LNCAP (cell line): ENCODE measurements around the gene SPNS3.

Source experiments
- CTCF ChIP-seq: fragments of 450-650 bp; IDR thresholded peaks from 2 replicates; pipeline ENCODE4 v1.5.1; 2017; ENCODE audit warnings: mild to moderate bottlenecking

SPNS3 gene

DNA sequence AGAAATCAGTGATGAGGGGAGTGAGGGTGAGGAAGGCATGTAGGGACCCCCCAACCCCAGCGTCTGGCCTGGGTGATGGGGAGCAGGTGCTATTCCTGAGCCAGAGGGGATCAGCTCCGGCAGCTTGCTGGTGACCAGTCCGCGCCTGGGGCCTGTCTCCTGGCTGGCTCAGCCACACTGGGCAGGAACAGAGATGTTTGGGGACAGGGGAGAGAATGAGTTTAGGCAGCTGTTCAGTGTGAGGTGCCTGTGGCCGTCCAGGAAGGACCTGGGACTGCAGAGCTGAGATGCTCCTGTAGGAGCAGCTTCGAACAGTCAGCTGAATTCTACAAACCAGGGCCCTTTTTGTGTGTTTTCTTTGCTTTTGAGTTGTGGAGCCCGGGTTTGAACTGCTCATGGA, 41.7 kb downstream of the SPNS3 start:
- no peak for TF ChIP-seq CTCF

DNA sequence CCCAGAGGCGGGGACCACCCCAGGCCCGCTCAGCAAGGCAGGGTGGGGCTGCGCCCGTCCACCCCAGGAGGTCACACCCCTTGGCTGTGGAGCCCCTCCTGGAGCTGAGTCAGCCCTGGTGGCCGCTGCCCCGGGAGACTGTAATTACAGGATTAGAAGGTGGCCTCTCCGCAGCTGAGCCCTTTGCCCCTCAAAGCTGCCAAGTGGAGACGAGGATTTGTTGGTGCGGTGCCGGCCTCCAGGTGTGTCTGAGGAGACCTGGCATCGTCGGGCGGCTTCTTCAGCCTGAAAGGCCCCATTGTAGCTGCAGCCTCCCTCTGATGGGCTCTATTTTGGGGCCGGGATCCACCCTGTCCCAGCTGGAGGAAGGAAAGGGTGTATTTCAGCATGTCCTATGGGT, 42.3 kb downstream of the SPNS3 start:
- TF ChIP-seq CTCF: no peak

DNA sequence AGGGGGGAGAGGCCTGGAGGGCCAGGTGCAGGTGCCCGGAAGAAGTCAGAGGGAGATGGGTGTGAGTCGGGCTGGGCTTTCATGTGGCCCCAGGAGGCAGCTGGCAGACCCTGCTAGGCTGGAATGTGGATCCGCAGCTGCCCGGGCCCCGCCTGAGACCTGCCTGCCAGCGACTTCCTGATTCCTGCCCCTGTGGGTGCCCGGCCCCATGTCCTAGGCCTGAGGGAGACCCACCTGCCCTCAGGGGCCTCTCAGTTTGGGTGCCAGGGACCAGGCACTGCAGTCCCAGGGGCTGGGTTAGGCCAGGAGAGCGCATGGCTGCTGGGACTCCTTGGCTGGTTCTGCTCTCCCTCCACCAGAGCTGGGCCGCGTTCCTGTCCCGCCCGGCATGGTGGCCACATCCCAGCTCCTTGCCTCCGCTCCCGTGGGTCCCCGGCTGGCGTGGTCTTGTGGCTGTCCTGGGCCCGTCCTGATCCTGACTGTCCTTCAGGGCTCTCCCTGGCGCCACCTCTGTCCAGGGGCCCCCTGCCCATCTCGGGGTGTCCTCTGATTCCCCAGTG, 42.9 kb downstream of the SPNS3 start:
- no peak for TF ChIP-seq CTCF

- TF ChIP-seq CTCF: no peak
Measured at GRCh38 chr17:4477255-4477791, 43.6 kb downstream of the SPNS3 start.

DNA sequence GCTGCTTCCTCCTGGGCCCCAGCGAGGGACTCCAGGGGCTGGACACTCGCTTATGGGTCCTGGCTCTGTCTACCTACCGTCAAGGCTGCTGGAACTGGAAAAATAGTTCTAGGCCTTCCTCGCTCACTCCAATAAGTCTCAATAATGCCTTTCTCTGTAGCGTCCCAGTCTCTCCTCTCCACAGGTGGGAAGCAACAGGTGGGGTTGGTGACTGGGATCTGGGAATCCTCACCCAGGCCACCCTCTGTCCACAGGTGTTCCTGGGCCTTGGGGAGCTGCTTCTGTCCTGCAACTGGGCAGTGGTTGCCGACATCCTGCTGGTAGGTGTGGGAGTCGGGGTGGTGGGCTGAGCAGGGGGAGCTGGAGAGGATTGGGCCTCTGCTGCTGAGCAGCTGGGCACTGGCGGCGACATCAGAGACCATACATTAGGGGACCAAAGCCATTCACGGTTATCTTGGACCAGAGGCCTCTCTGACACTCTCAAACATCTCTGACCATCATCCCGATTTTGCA, 44.6 kb downstream of the SPNS3 start:
- no peak for TF ChIP-seq CTCF

GRCh38 chr17:4479340-4479981, 45.7 kb downstream of the SPNS3 start:
- no peak for TF ChIP-seq CTCF

DNA sequence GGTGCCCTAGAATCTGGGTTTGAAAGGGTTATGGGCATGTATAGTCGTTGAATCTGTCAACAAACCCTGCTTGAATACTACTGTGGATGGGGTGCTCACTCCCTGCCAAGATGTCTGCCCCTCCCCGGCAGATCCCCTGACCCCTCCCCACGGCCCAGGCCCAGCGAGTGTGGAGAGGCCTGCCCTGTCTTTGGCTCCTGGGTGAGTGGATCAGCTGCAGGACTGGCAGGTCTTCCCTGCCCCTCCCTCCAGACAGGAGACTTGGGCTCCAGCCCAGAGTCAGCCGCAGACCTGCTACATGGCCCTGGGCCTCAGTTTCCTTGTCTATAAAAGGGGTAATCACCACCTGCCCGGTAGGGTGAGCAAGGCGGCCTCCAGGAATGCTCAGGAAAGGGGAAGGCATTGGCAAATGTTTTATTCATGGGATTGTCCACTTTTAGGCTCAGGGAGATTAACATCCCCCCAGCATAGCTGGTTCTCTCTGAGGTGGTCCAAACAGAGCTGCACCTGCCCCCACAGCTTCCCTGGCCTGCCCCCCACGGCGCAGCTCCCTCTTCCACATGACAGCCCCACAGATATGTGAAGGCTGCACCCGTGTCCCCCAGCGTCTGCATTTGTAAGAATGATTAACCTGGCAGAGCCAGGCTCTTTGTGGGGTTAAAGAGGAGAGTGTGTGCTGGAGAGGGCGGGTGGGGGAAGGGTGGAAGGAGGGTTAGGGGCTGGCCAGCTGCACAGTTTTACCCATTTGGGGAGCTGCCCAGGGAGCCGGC, 46.4 kb downstream of the SPNS3 start:
- TF ChIP-seq CTCF: no peak
